Kidney (tissue), 14 donors: Measurements from ENCODE around the gene HECTD1. TPM values are rescaled to one million over a fixed set of nuclear protein-coding genes. Genes with fewer than 3 reads are reported as not detected.

Experiments used
- DNase-seq, 5 donors: peaks; one replicate each; pipeline ENCODE4 v3.0.0-alpha.2; 2013 to 2020
- FAIRE-seq: peaks from 2 replicates; lab custom pipeline; 2012; peaks lifted over from hg19 to GRCh38; lab: Jason Lieb, UNC
- H3K27ac ChIP-seq, 2 donors: one replicate each; pipeline ENCODE4 v1.7.0; 2013; ENCODE audit warnings: low read depth in 2 of 2, low read length in 2 of 2, inconsistent platforms in 1 of 2
- H3K27me3 ChIP-seq: one replicate; pipeline ENCODE4 v1.7.1; 2013; ENCODE audit warnings: low read length, inconsistent platforms; ENCODE audit not compliant: control insufficient read depth, insufficient read depth
- H3K36me3 ChIP-seq, 3 donors: one replicate each; pipeline versions ENCODE4 v1.7.0 to v1.7.1; 2013; ENCODE audit warnings: low read length in 3 of 3, control low read depth in 1 of 3, inconsistent platforms in 1 of 3; ENCODE audit not compliant: insufficient read depth in 3 of 3, control insufficient read depth in 2 of 3
- H3K4me1 ChIP-seq, 3 donors: one replicate each; pipeline versions ENCODE4 v1.7.0 to v1.7.1; 2013; ENCODE audit warnings: low read length in 3 of 3, inconsistent platforms in 1 of 3, low read depth in 1 of 3; ENCODE audit not compliant: control insufficient read depth in 2 of 3, insufficient read depth in 2 of 3
- H3K4me3 ChIP-seq, 3 donors: one replicate each; pipeline versions ENCODE4 v1.7.0 to v1.8.1; 2013; ENCODE audit warnings: low read length in 3 of 3, control low read depth in 1 of 3, inconsistent platforms in 1 of 3
- H3K9ac ChIP-seq, 3 donors: one replicate each; pipeline versions ENCODE4 v1.7.0 to v1.7.1; 2013; ENCODE audit warnings: low read length in 3 of 3, control low read depth in 1 of 3, inconsistent platforms in 1 of 3
- H3K9me3 ChIP-seq, 3 donors: one replicate each; pipeline versions ENCODE4 v1.7.0 to v1.7.1; 2013; ENCODE audit warnings: low read length in 3 of 3, control low read depth in 1 of 3, inconsistent platforms in 1 of 3; ENCODE audit not compliant: control insufficient read depth in 2 of 3, insufficient read depth in 1 of 3
- CTCF ChIP-seq: IDR thresholded peaks from 3 replicates; pipeline ENCODE4 v1.5.1; 2012; ENCODE audit warnings: mild to moderate bottlenecking, moderate library complexity, borderline replicate concordance; ENCODE audit not compliant: insufficient read depth; ENCODE audit errors: extremely low read depth
- intact Hi-C: fragments of 100-400 bp; cut with DNase I; formaldehyde crosslinking; loops from one replicate; pipeline ENCODE4 v1.11.1; 2022
- polyA plus RNA-seq: library from polyadenylated mRNA; stranded (reverse); fragments of 350-450 nt; fragmentation: Illumina TruSeq; extraction: RNeasy Lipid Tissue Mini Kit (QIAGEN cat#74804); gene quantifications from one replicate; pipeline ENCODE4 v1.2.3, GENCODE V29; 2014; ENCODE audit warnings: low read depth, low replicate concordance; ENCODE audit not compliant: insufficient read depth
- total RNA-seq: library from RNA; stranded (reverse); fragmentation: NEBNext Ultra II Directional; extraction: Animal tissue kit (Norgen Biotek cat#: 25700); gene quantifications from one replicate; pipeline ENCODE4 v1.2.1, GENCODE V29; 2021
- donor health status: control.
- donor health status: control.
- donor health status: control.
- donor health status: control.
- donor health status: control.
- donor health status: DM: yes; HTN: yes; CAD: no.
- donor health status: Normal renal cell carcinoma (clear cell type).

HECTD1 gene
- total and polyA plus RNA-seq, 2 donors from 2014 or later, result 35.5 to 164 TPM

GRCh38 chr14:31255286-31255685 lies 47.7 kb upstream of the HECTD1 start:
- no peak for FAIRE-seq
- Histone ChIP-seq H3K9me3 (no peaks in the 10 kb centered on the region), H3K9ac (no peak overlapping the region), H3K4me1 (peaks cover 0 to 2% (median 0%) of the 10 kb centered on the region in 3 donors), H3K4me3 (no peak overlapping the region), H3K27me3 (no peaks in the 10 kb centered on the region), H3K27ac (no peak overlapping the region), H3K36me3 (no peaks in the 10 kb centered on the region)
- intact Hi-C loops, result no loop called here
- DNase-seq, result no peak
- no peak for TF ChIP-seq CTCF

GRCh38 chr14:31253746-31254471 lies 46.3 kb upstream of the HECTD1 start:
- intact Hi-C loops, result no loop called here
- no peak for FAIRE-seq
- no peak for TF ChIP-seq CTCF

GRCh38 chr14:31252865-31253264 lies 45.3 kb upstream of the HECTD1 start:
- H3K9ac ChIP-seq, result no peak overlapping the region
- intact Hi-C loops, result no loop called here
- TF ChIP-seq CTCF, result no peak
- no peaks in the 10 kb centered on the region for H3K27me3 ChIP-seq
- no peak overlapping the region for H3K4me3 ChIP-seq
- H3K9me3 ChIP-seq, result no peaks in the 10 kb centered on the region
- no peak for FAIRE-seq
- DNase-seq, result no peak
- no peaks in the 10 kb centered on the region for H3K36me3 ChIP-seq
- H3K4me1 ChIP-seq, result peaks cover 0 to 2% (median 0%) of the 10 kb centered on the region in 3 donors
- no peak overlapping the region for H3K27ac ChIP-seq

More at GRCh38 chr14:31253746-31254471, 46.3 kb upstream of the HECTD1 start:
- Histone ChIP-seq H3K4me1 (peaks cover 0 to 2% (median 0%) of the 10 kb centered on the region in 3 donors), H3K27me3 (no peaks in the 10 kb centered on the region), H3K36me3 (no peaks in the 10 kb centered on the region), H3K9me3 (no peaks in the 10 kb centered on the region), H3K4me3 (no peak overlapping the region), H3K9ac (no peak overlapping the region), H3K27ac (no peak overlapping the region)
- no peak for DNase-seq
